GM23338 (cell line): Measurements from ENCODE around the gene USP37. TPM values are rescaled to one million over a fixed set of nuclear protein-coding genes. Genes with fewer than 3 reads are reported as not detected.

Experiments used
- ATAC-seq: fragments of 200-7000 bp; cut with Tn5 transposase; 3 replicates; pipeline ENCODE4 v1.9.1; 2020
- DNase-seq: peaks from one replicate; pipeline ENCODE4 v3.0.0-alpha.2; 2015; ENCODE audit warnings: low spot score
- H2AFZ ChIP-seq: fragments of 200-600 bp; sonication (generic); 2 replicates; pipeline ENCODE4 v1.8.0; 2016; ENCODE audit warnings: antibody characterized with exemption, mild to moderate bottlenecking, moderate library complexity
- H3F3A ChIP-seq: fragments of 200-600 bp; sonication (generic); replicated peaks from 2 replicates; pipeline ENCODE4 v1.8.0; 2017; ENCODE audit warnings: antibody characterized with exemption, mixed run types, low read depth
- H3K27ac ChIP-seq: fragments of 200-600 bp; sonication (generic); 2 replicates; pipeline ENCODE4 v1.6.1; 2016; ENCODE audit warnings: low read depth
- H3K27me3 ChIP-seq: fragments of 200-600 bp; sonication (generic); 2 replicates; pipeline ENCODE4 v1.8.0; 2016; ENCODE audit warnings: mild to moderate bottlenecking, mixed run types, moderate library complexity; ENCODE audit not compliant: insufficient read depth
- H3K36me3 ChIP-seq: fragments of 200-600 bp; sonication (generic); 2 replicates; pipeline ENCODE4 v1.8.0; 2016; ENCODE audit warnings: mild to moderate bottlenecking; ENCODE audit not compliant: insufficient read depth
- H3K4me1 ChIP-seq: fragments of 200-600 bp; sonication (generic); 2 replicates; pipeline ENCODE4 v1.8.0; 2016; ENCODE audit warnings: mild to moderate bottlenecking, moderate library complexity; ENCODE audit not compliant: insufficient read depth
- H3K4me2 ChIP-seq: fragments of 200-600 bp; sonication (generic); 2 replicates; pipeline ENCODE4 v1.7.1; 2017; ENCODE audit warnings: mixed run types
- H3K4me3 ChIP-seq: fragments of 200-600 bp; sonication (generic); 2 replicates; pipeline ENCODE4 v1.6.1; 2016; ENCODE audit warnings: mixed run types
- H3K79me2 ChIP-seq: fragments of 200-600 bp; sonication (generic); replicated peaks from 2 replicates; pipeline ENCODE4 v1.8.0; 2017; ENCODE audit warnings: mild to moderate bottlenecking; ENCODE audit not compliant: insufficient read depth
- H3K9me2 ChIP-seq: fragments of 200-600 bp; sonication (generic); 2 replicates; pipeline ENCODE4 v1.8.0; 2017; ENCODE audit not compliant: insufficient read depth
- H4K20me1 ChIP-seq: fragments of 200-600 bp; sonication (generic); replicated peaks from 2 replicates; pipeline ENCODE4 v1.8.0; 2017; ENCODE audit warnings: mild to moderate bottlenecking; ENCODE audit not compliant: insufficient read depth
- H3K27ac Mint-ChIP-seq: 2 replicates; pipeline ENCODE4 v1.8.0; 2020; ENCODE audit warnings: inconsistent platforms, mild to moderate bottlenecking, moderate library complexity, mixed read lengths
- H3K27me3 Mint-ChIP-seq: 3 replicates; pipeline ENCODE4 v1.8.0; 2022; ENCODE audit warnings: low read depth, mild to moderate bottlenecking, moderate library complexity, mixed read lengths, inconsistent platforms; ENCODE audit not compliant: insufficient read depth, poor library complexity
- H3K36me3 Mint-ChIP-seq: 3 replicates; pipeline ENCODE4 v1.8.0; 2021; ENCODE audit warnings: low read depth, mild to moderate bottlenecking, inconsistent platforms, moderate library complexity, mixed read lengths
- H3K4me1 Mint-ChIP-seq: 3 replicates; pipeline ENCODE4 v1.8.0; 2020; ENCODE audit warnings: mild to moderate bottlenecking, inconsistent platforms, mixed read lengths
- H3K4me3 Mint-ChIP-seq: 3 replicates; pipeline ENCODE4 v1.8.0; 2021; ENCODE audit warnings: moderate library complexity, mild to moderate bottlenecking, inconsistent platforms, mixed read lengths
- H3K9me3 Mint-ChIP-seq: 3 replicates; pipeline ENCODE4 v1.8.0; 2020; ENCODE audit warnings: moderate library complexity, mild to moderate bottlenecking, inconsistent platforms, mixed read lengths
- CREB1 ChIP-seq: fragments of 250-450 bp; sonication (Bioruptor Pico); IDR thresholded peaks from 2 replicates; pipeline ENCODE4 v1.5.0; 2020; ENCODE audit warnings: low read depth, mild to moderate bottlenecking, moderate library complexity
- CTCF ChIP-seq, 2 experiments: fragments of 200-600 bp in 1 of 2; sonication (generic) in 1 of 2; conservative IDR thresholded peaks; 2 replicates each; pipeline versions ENCODE4 v1.5.1 to v1.6.1; 2016 to 2017; ENCODE audit warnings: antibody characterized with exemption in 2 of 2, low read depth in 2 of 2, mild to moderate bottlenecking in 2 of 2, moderate library complexity in 1 of 2
- EZH2 ChIP-seq: fragments of 200-600 bp; sonication (generic); IDR thresholded peaks from one replicate; pipeline ENCODE4 v1.8.0; 2017; ENCODE audit warnings: antibody characterized with exemption, mild to moderate bottlenecking, low read depth; ENCODE audit not compliant: unreplicated experiment
- EZH2phosphoT487 ChIP-seq: fragments of 200-600 bp; sonication (generic); IDR thresholded peaks from one replicate; pipeline ENCODE4 v1.8.1; 2018; ENCODE audit warnings: antibody characterized with exemption; ENCODE audit not compliant: unreplicated experiment
- JUNB ChIP-seq: IDR thresholded peaks from one replicate; pipeline ENCODE4 v1.6.1; 2016; ENCODE audit warnings: antibody characterized with exemption; ENCODE audit not compliant: unreplicated experiment
- NANOG ChIP-seq: IDR thresholded peaks from 2 replicates; pipeline ENCODE4 v1.6.1; 2016; ENCODE audit warnings: antibody characterized with exemption, borderline replicate concordance
- POLR2AphosphoS5 ChIP-seq: IDR thresholded peaks from 2 replicates; pipeline ENCODE4 v1.6.1; 2016; ENCODE audit warnings: antibody characterized with exemption, low read depth
- REST ChIP-seq: IDR thresholded peaks from one replicate; pipeline ENCODE4 v1.6.1; 2018; ENCODE audit warnings: antibody characterized with exemption; ENCODE audit not compliant: unreplicated experiment
- ZNF331 ChIP-seq: fragments of 250-450 bp; sonication (Bioruptor Pico); IDR thresholded peaks from 2 replicates; pipeline ENCODE4 v1.5.0; 2020; ENCODE audit warnings: low read depth, mild to moderate bottlenecking, moderate library complexity
- polyA plus RNA-seq: library from polyadenylated mRNA; unstranded; fragments of >200 nt; fragmentation: Nextera tagmentation; extraction: Ambion mirVana; gene quantifications from 2 replicates; pipeline ENCODE4 v1.2.1, GENCODE V29; 2016
- total RNA-seq: library from RNA; depleted of rRNA; stranded (reverse); fragments of >200 nt; shearing (Covaris generic); gene quantifications from 2 replicates; pipeline ENCODE4 v1.2.3, GENCODE V29; 2014
- TF ChIP-seq, protein P1 (sequence below): IDR thresholded peaks from 2 replicates; pipeline ENCODE4 v1.6.1; 2016; ENCODE audit warnings: antibody characterized with exemption
- TF ChIP-seq, protein P2 (sequence below): fragments of 250-450 bp; sonication (Bioruptor Pico); IDR thresholded peaks from 2 replicates; pipeline ENCODE4 v1.5.0; 2020; ENCODE audit warnings: mild to moderate bottlenecking, moderate library complexity

Gene USP37
- total and polyA plus RNA-seq, 2 experiments from 2014 or later, result 8.2 to 21.0 TPM

GRCh38 chr2:218478544-218478943 lies 89.6 kb downstream of the USP37 start (continued):
- TF ChIP-seq REST (no peak), CREB1 (CRISPR knock-in tag) (no peak), EZH2phosphoT487 (no peak), EZH2 (no peak), JUNB (no peak), POLR2AphosphoS5 (no peak)
- TF ChIP-seq, protein P1, sequence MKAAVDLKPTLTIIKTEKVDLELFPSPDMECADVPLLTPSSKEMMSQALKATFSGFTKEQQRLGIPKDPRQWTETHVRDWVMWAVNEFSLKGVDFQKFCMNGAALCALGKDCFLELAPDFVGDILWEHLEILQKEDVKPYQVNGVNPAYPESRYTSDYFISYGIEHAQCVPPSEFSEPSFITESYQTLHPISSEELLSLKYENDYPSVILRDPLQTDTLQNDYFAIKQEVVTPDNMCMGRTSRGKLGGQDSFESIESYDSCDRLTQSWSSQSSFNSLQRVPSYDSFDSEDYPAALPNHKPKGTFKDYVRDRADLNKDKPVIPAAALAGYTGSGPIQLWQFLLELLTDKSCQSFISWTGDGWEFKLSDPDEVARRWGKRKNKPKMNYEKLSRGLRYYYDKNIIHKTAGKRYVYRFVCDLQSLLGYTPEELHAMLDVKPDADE, result no peak

DNA sequence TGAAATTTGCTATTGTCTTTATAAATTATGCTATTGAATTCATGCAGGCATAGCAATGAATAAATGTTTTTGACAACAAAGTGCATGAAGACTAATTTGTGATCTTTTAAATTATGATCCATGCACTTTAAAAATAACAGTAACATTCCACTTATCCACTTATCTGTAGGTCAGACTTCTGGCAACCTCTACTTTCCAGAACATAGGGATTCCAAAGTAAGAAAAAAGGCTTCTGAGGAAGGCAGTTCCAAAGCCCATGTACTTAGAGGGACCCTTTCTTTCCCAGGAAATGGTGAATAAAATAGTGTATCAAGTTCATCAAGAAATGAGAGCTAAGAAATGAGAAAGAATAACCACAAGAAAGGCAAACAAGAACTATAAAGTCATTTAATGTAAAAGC lies 90.9 kb downstream of the USP37 start:
- Mint-ChIP-seq H3K27ac (no peak overlapping the region), H3K36me3 (peaks cover 38% of the 10 kb centered on the region), H3K4me3 (no peak overlapping the region), H3K9me3 (no peaks in the 10 kb centered on the region), H3K27me3 (no peaks in the 10 kb centered on the region), H3K4me1 (no peaks in the 10 kb centered on the region)
- H3K9me2 ChIP-seq, result no peaks in the 10 kb centered on the region
- H3K27ac ChIP-seq, result no peak overlapping the region
- no peaks in the 10 kb centered on the region for H3K79me2 ChIP-seq
- H3K27me3 ChIP-seq, result no peaks in the 10 kb centered on the region
- no peak for DNase-seq
- H3K4me1 ChIP-seq, result no peaks in the 10 kb centered on the region
- no peak overlapping the region for H3K4me3 ChIP-seq
- H3F3A ChIP-seq, result no peaks in the 10 kb centered on the region
- no peak overlapping the region for H2AFZ ChIP-seq
- no peaks in the 10 kb centered on the region; the same call in 1 of the 2 replicates for H4K20me1 ChIP-seq
- H3K4me2 ChIP-seq, result no peak overlapping the region
- H3K36me3 ChIP-seq, result peaks cover 28% of the 10 kb centered on the region
- no peak for ATAC-seq
- no peak for TF ChIP-seq POLR2AphosphoS5
- TF ChIP-seq CTCF (conservative IDR thresholded peaks at IDR 0.05; ENCODE audit: low read depth in 2 of 2), result no peak
- TF ChIP-seq, protein P1, result no peak
- TF ChIP-seq EZH2, result no peak
- TF ChIP-seq, protein P2, sequence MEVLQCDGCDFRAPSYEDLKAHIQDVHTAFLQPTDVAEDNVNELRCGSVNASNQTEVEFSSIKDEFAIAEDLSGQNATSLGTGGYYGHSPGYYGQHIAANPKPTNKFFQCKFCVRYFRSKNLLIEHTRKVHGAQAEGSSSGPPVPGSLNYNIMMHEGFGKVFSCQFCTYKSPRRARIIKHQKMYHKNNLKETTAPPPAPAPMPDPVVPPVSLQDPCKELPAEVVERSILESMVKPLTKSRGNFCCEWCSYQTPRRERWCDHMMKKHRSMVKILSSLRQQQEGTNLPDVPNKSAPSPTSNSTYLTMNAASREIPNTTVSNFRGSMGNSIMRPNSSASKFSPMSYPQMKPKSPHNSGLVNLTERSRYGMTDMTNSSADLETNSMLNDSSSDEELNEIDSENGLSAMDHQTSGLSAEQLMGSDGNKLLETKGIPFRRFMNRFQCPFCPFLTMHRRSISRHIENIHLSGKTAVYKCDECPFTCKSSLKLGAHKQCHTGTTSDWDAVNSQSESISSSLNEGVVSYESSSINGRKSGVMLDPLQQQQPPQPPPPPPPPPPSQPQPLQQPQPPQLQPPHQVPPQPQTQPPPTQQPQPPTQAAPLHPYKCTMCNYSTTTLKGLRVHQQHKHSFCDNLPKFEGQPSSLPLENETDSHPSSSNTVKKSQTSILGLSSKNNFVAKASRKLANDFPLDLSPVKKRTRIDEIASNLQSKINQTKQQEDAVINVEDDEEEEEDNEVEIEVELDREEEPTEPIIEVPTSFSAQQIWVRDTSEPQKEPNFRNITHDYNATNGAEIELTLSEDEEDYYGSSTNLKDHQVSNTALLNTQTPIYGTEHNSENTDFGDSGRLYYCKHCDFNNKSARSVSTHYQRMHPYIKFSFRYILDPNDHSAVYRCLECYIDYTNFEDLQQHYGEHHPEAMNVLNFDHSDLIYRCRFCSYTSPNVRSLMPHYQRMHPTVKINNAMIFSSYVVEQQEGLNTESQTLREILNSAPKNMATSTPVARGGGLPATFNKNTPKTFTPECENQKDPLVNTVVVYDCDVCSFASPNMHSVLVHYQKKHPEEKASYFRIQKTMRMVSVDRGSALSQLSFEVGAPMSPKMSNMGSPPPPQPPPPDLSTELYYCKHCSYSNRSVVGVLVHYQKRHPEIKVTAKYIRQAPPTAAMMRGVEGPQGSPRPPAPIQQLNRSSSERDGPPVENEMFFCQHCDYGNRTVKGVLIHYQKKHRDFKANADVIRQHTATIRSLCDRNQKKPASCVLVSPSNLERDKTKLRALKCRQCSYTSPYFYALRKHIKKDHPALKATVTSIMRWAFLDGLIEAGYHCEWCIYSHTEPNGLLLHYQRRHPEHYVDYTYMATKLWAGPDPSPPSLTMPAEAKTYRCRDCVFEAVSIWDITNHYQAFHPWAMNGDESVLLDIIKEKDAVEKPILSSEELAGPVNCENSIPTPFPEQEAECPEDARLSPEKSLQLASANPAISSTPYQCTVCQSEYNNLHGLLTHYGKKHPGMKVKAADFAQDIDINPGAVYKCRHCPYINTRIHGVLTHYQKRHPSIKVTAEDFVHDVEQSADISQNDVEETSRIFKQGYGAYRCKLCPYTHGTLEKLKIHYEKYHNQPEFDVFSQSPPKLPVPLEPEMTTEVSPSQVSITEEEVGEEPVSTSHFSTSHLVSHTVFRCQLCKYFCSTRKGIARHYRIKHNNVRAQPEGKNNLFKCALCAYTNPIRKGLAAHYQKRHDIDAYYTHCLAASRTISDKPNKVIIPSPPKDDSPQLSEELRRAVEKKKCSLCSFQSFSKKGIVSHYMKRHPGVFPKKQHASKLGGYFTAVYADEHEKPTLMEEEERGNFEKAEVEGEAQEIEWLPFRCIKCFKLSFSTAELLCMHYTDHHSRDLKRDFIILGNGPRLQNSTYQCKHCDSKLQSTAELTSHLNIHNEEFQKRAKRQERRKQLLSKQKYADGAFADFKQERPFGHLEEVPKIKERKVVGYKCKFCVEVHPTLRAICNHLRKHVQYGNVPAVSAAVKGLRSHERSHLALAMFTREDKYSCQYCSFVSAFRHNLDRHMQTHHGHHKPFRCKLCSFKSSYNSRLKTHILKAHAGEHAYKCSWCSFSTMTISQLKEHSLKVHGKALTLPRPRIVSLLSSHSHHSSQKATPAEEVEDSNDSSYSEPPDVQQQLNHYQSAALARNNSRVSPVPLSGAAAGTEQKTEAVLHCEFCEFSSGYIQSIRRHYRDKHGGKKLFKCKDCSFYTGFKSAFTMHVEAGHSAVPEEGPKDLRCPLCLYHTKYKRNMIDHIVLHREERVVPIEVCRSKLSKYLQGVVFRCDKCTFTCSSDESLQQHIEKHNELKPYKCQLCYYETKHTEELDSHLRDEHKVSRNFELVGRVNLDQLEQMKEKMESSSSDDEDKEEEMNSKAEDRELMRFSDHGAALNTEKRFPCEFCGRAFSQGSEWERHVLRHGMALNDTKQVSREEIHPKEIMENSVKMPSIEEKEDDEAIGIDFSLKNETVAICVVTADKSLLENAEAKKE (CRISPR knock-in tag), result no peak
- no peak for TF ChIP-seq ZNF331
- TF ChIP-seq EZH2phosphoT487, result no peak
- no peak for TF ChIP-seq JUNB
- TF ChIP-seq NANOG, result no peak
